ENCODE data around the gene SOWAHA.

GRCh38 chr5:132787076-132787475, 26.0 kb upstream of the SOWAHA start:
- no peak for TF ChIP-seq CTCF (IDR thresholded peaks at IDR 0.05; ENCODE audit: low read length)
- TF ChIP-seq EZH2 (optimal IDR thresholded peaks at IDR 0.05; ENCODE audit: low read depth, low read length) = no peak
